ENCODE results near the gene ARGFX.
"Not testable (repeated sequence)": the region's sequence is repeated elsewhere in the genome, so short reads cannot be mapped to it uniquely, and the experiment has no call there.

Gene ARGFX

GRCh38 chr3:121592856-121593702, 25.3 kb downstream of the ARGFX start, which contains the start of gene FBXO40:
Gene FBXO40 (plus strand): TSS chr3:121593379. CDS start chr3:121620576, 27,197 bp downstream.
- H3K9me3 ChIP-seq: no peaks in the 10 kb centered on the region
- intact Hi-C loops (cut with DNase I; ENCODE audit: low total_unique reads): no loop called here
- peak within 1 kb of the TSS; percentile 39 to 42 for H3K27ac ChIP-seq
- peaks cover 0 to 30% (median 7%) of the 10 kb centered on the region in 4 donors for H3K4me1 ChIP-seq
- no peaks in the 10 kb centered on the region for H3K27me3 ChIP-seq
- DNase-seq: no peak
- no peak within 1 kb of the TSS for H3K4me3 ChIP-seq
- TF ChIP-seq, protein P1, sequence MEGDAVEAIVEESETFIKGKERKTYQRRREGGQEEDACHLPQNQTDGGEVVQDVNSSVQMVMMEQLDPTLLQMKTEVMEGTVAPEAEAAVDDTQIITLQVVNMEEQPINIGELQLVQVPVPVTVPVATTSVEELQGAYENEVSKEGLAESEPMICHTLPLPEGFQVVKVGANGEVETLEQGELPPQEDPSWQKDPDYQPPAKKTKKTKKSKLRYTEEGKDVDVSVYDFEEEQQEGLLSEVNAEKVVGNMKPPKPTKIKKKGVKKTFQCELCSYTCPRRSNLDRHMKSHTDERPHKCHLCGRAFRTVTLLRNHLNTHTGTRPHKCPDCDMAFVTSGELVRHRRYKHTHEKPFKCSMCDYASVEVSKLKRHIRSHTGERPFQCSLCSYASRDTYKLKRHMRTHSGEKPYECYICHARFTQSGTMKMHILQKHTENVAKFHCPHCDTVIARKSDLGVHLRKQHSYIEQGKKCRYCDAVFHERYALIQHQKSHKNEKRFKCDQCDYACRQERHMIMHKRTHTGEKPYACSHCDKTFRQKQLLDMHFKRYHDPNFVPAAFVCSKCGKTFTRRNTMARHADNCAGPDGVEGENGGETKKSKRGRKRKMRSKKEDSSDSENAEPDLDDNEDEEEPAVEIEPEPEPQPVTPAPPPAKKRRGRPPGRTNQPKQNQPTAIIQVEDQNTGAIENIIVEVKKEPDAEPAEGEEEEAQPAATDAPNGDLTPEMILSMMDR (IDR thresholded peaks at IDR 0.05): no peak
- H3K36me3 ChIP-seq: no peaks in the 10 kb centered on the region

GRCh38 chr3:121593806-121594205, 26.1 kb downstream of the ARGFX start:
- Histone ChIP-seq H3K4me1 (peaks cover 0 to 30% (median 7%) of the 10 kb centered on the region in 4 donors), H3K27ac (peak overlapping the region; percentile 39 to 42)
- H3K4me3 ChIP-seq; H3K36me3 ChIP-seq; H3K27me3 ChIP-seq; H3K9me3 ChIP-seq; DNase-seq; intact Hi-C loops (cut with DNase I; ENCODE audit: low total_unique reads): not testable (repeated sequence)

GRCh38 chr3:121594850-121595249, 27.1 kb downstream of the ARGFX start:
- H3K27ac ChIP-seq: no peak overlapping the region
- intact Hi-C loops (cut with DNase I; ENCODE audit: low total_unique reads): no loop called here

GRCh38 chr3:121595765-121596406, 28.1 kb downstream of the ARGFX start:
- H3K4me3 ChIP-seq: no peak overlapping the region
- intact Hi-C loops (cut with DNase I; ENCODE audit: low total_unique reads): no loop called here
- H3K27ac ChIP-seq: no peak overlapping the region
- peaks cover 0 to 29% (median 7%) of the 10 kb centered on the region in 4 donors for H3K4me1 ChIP-seq
- H3K27me3 ChIP-seq: no peaks in the 10 kb centered on the region
- DNase-seq: no peak
- no peaks in the 10 kb centered on the region for H3K9me3 ChIP-seq
- TF ChIP-seq, protein P1 (IDR thresholded peaks at IDR 0.05): no peak
- H3K36me3 ChIP-seq: no peaks in the 10 kb centered on the region

More at GRCh38 chr3:121594850-121595249, 27.1 kb downstream of the ARGFX start:
- H3K9me3 ChIP-seq: no peaks in the 10 kb centered on the region
- H3K4me3 ChIP-seq: no peak overlapping the region
- DNase-seq: no peak
- H3K4me1 ChIP-seq: peaks cover 0 to 30% (median 7%) of the 10 kb centered on the region in 4 donors
- H3K36me3 ChIP-seq: no peaks in the 10 kb centered on the region
- TF ChIP-seq, protein P1 (IDR thresholded peaks at IDR 0.05): no peak
- H3K27me3 ChIP-seq: no peaks in the 10 kb centered on the region

DNA sequence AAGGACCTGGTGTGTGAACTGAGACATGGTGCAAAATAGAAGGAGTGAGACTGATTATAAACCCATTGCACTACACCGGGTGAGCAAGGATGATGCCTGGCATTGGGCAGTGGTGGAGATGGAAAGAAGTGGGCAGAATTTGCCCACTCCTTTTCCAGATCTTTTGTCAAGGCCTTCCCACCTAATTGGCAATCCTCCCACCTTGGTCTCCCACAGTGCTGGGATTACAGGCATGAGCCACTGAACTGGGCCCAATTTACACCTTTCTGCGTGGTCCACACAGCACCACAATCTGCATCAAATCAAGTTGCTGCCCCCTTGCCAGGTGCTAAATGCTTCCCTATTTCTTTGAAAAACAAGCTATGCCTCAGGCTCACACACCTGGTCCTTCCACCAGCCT, 30.8 kb downstream of the ARGFX start:
- no peak overlapping the region for H3K27ac ChIP-seq
- no peak for DNase-seq
- intact Hi-C loops (cut with DNase I; ENCODE audit: low total_unique reads): no loop called here

DNA sequence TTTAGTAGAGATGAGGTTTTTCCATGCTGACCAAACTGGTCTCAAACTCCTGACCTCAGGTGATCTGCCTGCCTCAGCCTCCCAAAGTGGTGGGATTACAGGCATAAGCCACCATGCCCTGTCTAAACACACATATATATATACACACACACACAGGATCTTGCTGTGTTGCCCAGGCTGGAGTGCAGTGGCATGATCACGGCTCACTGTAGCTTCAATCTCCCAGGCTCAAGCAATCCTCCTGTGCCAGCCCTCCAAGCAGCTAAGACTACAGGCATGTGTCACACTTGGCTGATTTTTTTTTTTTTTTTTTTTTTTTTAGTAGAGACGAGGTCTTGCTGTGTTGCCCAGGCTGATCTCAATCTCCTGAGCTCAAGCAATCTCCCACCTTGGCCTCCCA, 32.2 kb downstream of the ARGFX start:
- H3K4me1 ChIP-seq; H3K9me3 ChIP-seq; H3K27ac ChIP-seq; DNase-seq; intact Hi-C loops (cut with DNase I; ENCODE audit: low total_unique reads); H3K4me3 ChIP-seq; H3K36me3 ChIP-seq; H3K27me3 ChIP-seq: not testable (repeated sequence)

More for the DNA sequence above, 30.8 kb downstream of the ARGFX start:
- Histone ChIP-seq H3K27me3 (no peaks in the 10 kb centered on the region), H3K9me3 (no peaks in the 10 kb centered on the region), H3K4me1 (peaks cover 0 to 2% (median under 1%) of the 10 kb centered on the region in 4 donors), H3K4me3 (no peak overlapping the region), H3K36me3 (no peaks in the 10 kb centered on the region)
- TF ChIP-seq, protein P1 (IDR thresholded peaks at IDR 0.05): no peak

Measured in tibial artery (tissue), 4 donors.